GM19023 (cell line): ENCODE results near the gene RHBDF2.
A peak's percentile ranks its signal among the peaks of the same experiment; 100 is the strongest.

Source experiments
- ATAC-seq: cut with Tn5 transposase; IDR thresholded peaks from one replicate; pipeline ENCODE4 v1.9.1; 2021; ENCODE audit warnings: mild to moderate bottlenecking, moderate library complexity; ENCODE audit not compliant: unreplicated experiment

Gene RHBDF2

GRCh38 chr17:76467366-76467765, 33.9 kb downstream of the RHBDF2 start, which contains the start of gene AANAT:
AANAT (plus strand) TSS chr17:76467603; CDS start chr17:76468747, 1,144 bp downstream.
- ATAC-seq = no peak

DNA sequence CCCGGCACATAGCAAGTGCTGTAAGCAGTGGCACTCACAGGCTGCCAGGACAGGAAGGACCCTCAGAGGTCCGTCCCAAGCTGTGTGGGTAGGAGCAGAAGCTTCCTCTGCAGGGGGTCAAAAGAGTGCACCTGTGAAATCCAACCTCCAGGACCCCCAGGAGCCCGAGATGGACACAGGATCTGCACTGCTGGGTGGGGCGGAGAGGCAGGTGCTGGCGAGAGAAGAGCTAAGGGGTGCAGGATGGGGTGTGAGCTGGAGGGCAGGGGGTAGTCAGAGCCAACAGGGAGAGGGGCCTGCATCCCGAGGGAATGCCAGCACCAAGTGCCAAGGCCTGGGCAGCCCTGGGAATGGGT, 34.5 kb downstream of the RHBDF2 start:
- ATAC-seq = no peak

DNA sequence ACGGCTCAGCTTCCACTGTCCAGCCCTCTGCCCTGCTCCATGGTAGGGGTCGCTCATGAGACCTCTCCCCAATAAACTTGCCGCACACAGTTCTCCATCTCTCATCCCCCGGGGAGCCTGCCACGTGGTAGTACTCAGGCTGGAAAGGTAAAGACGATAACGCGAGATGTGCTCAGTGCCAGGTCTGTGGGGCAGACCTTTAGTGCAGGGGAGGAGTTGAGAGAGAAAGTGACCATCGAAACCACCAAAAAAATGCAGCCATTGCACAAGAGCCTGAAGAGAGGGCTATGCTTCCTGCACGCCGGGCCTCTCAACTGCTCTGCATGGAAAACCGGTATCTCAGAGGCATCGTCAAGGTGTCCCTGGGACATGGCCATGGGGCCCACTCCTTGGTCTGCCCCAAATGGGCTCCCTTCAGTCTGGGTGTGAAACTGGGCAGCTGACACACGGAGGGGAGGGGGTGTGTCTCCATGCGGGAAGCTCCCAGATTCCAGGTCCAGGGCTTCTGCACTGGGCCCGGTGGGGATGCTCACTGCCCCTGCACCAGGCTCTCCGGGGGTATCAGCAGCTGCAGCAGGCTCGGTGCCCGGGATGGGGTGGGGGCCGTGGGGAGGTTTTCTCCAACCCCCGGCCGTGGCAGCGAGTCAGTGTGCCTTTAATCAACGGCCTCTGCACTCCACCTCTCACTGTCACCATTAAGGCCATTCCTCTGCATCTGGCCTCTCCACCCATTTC, 38.5 kb downstream of the RHBDF2 start:
- no peak for ATAC-seq

DNA sequence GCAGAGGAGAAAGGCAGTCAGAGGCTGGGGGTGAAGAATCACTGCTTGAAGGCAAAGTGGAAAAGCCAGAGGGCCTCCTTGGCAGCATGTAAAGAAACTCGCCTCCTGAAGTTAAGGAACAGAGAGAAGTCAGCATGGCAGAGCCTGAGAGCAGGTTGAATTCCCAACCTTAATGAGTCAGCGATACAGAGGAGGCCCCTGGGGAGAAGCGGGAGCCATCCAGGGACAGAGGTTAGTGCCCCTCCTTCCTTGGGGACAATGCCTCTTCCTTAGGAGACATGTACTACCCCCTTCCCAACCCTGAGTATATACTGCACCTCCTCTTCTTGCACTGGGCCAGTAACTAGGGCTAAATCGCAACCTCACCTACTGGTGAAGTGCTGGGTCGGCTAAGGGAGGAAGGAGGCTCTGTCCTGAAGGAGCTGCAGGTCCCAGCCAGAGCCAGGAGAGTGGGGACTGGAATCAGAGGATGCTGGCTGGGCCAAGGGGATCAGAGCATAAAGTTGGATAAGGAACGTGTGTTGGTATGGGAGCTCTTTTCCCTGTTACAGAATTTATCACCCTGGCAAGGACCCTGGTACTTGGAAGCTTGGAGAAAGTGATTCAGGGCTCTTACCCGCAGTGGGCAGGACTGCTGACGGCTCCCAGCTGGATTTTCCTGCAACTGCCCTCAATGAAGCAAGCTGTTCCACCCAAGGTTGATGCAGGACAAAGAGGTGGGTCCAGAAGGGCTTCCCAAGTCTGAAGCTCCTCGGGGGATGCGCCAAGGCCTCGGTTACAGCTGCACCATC, 39.3 kb downstream of the RHBDF2 start:
- ATAC-seq = no peak

DNA sequence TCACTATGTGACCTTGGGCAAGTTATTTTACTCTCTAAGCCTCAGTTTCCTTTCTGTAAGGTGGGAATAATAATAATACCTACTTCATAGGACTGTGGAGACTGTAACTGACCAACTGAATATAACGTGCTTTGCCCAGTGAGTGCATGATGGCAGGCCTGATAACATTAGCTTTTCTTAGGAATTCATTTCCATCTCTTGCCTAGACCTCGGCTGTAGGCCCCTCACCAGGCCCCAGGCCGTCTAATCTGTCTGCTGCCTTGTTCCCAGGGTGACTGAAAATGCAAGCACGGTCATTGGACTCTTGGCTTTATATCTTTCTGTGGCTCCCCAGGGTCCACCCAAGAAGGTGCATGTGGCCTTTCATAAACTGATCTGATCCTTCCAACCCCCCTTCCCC, 41.5 kb downstream of the RHBDF2 start:
- ATAC-seq = no peak

DNA sequence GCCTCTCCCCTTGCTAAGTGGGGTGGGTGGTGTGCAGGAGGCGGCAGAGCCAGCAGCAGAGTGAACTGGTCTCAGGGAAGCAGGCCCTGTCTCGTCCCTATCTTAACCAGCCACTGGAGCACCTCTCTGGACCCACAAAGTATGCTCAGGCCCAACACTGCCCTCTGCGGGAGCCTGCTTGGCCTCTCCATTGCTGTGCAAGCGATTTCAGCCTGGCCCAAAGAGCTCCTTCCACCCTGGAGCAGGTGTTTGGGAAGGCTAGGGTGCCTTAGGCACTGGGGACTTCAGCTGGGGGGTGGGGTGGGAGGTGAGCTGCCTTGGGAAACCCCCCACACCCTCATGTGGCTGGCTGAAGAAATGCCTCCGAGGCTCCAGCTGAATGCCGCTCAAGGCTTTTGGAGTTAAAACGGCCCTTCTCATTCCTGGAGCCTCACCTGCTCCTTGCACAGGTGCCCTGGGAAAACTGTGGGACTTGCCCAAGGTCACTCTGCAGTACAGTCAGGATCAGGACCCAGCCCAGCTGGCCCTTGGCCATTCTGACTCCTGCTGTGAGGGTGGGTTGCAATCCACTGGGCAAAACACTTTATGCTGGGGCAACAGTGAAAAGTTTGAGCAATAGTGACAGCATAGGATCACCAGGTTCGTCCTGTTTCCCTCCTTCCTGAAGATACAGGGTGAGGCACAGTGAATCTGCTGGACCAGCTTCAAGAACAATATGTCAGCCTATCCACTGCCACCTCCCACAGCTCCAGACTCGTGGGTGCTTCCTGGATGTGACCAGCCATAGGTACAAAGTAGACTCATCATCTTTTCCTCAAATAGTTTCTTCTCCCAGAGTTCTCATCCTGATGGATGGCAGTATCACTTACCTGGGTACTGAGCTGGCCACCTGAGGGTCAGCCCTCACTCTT, 42.4 kb downstream of the RHBDF2 start:
- ATAC-seq = no peak

GRCh38 chr17:76453431-76453743, 47.8 kb downstream of the RHBDF2 start:
- ATAC-seq = no peak

DNA sequence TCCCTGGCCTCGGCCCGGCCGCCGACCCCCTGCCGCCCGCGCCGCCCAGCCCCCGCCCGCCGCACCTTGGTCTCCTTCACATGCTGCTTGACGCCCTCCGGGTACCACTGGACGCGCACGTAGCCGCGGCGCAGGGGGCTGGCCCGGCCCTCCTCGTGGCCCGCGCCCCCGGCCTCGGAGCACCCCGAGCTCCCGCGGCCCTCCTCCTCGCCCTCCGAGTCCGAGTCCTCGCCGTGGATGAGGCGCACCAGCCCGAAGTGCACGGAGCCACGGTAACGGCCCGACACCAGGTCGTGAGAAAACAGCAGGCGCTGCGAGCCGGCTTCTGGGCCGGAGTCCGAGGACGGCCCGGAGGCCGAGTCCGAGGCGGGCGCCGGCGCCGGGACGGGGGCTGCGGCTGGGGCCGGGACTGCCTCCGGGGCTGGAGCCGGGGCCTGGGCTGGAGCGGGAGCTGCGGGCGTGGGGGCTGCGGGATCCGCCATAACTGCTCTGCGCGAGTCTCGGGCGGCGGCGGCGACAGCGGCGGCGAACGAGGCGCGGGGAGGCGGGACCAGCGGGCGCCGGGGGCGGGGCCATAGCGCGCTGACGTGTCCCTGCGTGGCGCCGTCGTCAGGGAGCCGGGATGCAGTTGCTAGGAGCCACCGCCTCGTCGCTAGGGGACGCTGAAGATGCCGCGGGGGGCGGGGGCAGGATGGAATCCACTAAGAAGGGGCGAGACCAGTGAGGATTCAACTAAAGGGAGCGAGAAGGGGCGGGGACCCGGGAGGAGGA, 48.4 kb downstream of the RHBDF2 start, which contains the start of gene UBE2O:
Gene UBE2O, minus strand, starts transcription at position 493 of the 771 bp plus-strand sequence. Its CDS starts 11 bp downstream, at position 482.
- peak; percentile 88 for ATAC-seq

- peak; percentile 31 for ATAC-seq
Observed at GRCh38 chr17:76452127-76452659, 49.0 kb downstream of the RHBDF2 start.

DNA sequence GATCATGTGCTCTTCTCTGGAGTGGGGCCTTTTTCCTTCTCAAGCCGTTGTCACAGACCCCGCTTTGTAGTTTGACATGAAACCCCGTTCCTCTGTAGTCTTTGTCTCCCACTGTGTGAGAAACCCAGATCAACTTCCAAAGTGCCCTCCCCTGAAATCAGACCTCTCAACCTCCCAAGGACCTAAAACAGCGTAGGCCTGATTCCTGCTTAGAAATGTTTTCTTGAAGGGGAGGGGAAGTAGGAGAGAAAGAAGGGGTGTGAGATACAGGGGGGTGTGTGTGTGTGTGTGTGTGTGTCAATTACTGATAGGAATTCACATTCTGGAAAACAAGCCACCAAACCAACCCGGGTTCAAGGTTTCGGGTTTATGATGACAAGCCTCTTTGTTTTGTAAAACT, 49.7 kb downstream of the RHBDF2 start:
- ATAC-seq = no peak

DNA sequence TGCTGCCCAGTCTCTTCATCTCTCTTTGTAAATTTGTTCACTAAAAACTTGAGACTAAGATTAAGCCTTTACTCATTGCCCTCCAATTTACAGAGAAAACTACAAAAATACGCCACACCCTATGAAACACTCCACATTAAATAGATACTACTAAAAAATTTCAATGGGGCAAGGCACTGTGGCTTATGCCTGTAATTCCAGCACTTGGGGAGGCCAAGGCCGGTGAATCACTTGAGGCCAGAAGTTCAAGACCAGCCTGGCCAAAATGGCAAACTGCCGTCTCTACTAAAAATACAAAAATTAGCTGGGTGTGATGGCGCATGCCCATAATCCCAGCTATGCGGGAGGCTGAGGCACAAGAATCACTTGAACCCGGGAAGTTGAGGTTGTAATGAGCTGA, 52.1 kb downstream of the RHBDF2 start:
- no peak for ATAC-seq

DNA sequence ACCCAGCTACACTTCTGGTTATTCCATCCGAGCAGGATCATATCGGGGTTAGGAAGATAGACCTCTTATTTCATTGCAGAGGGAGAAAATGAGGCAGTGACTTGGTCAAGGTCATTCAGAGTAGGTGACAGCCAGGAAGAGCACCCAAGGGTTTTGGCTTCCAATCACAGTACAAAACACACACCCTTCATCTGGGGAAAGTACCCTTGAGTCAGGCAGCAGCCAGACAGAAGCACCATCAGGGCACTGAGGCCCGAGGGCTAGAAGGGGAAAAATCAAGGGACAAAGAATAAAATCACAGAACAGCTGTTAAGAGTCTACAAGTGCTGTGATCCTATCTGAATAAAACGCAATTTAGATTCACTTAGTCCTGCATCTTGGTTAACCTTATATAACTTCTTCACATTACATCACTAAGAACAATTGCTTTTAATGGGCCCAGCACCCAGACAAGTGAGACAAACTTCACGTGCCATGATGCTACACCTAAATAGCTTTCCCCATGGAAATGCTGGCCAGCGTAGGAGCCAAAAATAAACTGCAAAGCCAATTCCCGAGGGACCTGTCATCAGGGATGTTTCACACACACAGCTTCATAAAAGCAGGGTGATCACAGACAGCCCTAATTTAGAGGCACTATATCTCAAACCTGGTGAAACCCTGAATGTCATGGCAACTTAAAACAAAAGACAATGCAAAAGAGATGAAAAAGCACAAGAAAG, 53.1 kb downstream of the RHBDF2 start:
- no peak for ATAC-seq

DNA sequence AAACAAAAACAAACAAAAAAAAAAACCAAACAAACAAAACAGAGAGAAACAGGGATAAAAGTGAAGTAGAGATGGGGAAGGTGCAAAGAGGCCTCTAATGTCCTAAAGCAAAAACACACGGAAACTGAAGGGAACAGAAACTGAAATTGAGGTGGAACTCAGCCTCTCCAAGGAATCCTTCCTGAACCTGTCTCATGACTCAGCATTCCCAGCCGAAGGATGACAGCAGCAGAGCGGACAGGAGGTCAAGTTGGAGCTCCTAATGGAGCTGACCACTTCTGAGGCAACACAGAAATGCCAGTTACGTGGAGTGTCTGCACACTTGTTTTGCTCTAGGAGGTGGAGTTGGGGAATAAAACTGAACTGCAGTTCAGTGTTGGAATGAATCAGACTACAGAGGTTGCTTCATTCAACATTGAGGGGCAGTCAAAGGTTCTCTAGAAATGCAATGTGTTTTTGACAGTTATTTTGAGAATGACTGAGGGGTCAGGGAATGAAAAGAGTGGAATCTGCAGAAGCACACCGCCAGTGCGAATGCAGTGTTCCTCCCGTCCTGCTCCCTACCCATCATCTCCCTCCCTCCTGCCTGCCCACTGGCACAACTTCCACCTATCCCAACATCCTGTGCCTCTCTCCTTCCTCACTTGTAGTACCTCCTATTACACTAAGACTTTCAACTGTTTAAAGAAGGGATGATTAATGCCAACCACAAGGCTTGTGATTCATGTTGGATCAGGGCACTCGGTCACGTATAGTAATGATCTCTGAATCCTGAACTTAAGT, 54.6 kb downstream of the RHBDF2 start:
- no peak for ATAC-seq

DNA sequence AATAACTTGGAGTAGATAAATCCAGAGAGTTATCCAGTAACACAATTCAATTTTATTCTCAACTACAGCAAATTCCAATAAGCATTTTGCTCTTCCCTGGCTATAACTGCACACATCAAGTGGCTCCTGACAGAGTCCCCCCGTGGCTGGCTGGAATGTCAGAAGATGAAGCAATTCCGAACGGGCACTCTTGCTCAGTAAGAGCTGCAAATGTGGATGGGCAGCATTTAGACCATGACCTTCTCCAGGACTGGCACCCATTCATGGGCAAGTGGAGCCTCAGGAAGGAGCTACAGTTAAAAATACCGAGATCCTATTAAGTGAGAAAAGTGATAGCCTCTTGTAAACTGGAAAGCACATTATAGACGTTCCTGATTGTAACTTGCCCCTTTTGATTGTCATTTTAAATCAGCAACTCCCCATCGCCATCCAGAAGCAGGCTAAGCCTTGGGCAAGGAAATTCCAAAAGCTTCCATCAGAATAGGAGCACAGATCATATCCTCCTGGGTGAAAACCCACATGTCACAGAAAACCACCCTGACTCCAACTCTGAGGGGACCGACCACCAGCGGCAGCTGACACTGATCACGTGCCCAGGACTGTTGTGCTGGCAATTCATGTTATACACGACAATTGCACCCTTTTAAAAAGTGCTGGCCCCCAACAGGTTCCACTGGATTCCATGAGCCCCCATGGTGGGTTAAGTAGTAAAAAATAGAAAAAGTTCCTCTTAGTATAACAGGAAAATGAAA, 55.4 kb downstream of the RHBDF2 start:
- no peak for ATAC-seq

DNA sequence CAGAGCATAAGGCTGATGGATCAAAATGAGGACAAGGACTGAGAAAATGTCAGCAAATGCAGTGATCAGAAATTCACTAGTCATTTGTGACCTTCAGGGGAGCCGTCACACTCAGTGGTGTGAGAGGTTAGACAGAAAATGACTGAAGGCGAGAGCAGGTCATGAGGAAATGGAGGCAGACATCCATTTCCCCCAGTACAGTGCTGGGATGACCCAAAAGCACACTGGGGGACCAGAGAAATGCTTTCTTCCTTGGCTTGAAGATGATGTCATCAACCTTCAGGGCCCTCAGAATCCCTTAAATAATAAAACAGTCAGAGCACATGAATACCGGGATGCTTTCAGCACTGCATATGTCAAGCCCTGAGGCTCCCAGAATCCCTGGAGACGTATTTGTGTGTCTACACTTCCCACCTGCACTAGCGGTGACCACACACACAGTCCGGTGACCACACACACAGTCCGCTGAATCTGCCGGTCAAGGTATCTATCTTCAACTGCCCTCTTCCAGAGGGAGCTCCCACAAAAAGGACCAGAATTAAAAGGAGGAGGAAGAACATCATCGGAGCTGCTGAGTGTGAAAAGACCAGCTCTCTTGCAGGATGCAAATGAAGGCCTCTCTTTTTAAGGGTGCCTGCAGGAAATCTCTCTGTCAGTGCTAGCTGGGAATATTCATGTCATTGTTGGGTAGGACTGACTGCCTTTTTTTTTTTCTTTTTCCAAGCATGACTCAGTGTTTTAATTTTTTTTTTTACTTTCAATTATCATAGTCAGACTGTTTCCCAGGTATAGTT, 56.5 kb downstream of the RHBDF2 start:
- no peak for ATAC-seq

DNA sequence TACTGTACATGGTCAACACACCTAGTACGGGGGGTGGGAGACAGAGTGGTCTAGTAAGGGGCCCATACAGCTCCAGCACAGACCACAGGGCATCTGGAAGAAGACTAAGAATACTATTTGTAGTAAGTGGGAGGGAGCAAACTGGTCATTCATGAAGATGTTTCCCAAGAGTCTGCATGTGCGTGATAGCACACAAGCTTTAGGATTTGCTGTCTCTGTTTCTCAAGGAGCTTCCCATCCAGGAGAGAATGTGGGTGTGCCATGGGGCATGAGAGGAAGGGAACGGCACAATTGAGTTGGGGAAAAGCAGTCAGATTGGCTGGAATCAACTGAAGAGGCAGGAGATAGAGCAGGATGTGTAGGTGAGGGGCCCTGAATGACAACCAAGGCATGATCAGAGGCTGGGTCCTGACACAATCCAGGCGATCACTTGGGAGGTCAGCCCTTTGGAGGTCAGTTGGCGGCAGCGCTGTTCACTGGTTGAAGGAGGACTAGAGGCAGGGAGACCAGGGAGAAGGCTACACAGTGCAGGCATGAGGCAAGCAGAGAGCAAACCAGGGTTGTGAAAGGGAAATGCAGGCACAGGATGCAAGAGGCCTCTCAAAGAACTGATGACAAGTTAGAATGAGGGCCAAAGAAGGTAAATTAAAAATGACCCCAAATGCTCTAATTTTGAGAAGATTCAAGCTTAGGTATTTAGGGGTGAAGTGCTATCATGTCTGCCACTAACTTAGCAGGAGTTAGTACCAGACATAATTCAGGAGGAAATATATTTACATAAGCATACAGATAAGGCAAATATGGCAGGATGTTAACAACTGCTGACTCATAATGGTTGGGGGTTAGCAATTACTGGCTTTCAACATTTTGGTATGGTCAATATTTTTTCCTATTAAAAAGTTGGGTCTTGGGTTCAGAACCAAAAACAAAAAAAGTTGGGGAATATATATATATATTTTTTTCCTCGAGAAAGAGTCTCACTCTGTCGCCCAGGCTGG, 58.6 kb downstream of the RHBDF2 start:
- ATAC-seq = no peak
